Renal pelvis (tissue), 4 donors: Measurements from ENCODE around the gene B9D2. TPM values are rescaled to one million over a fixed set of nuclear protein-coding genes. Genes with fewer than 3 reads are reported as not detected.

ENCODE experiments used
- DNase-seq: peaks from one replicate; pipeline ENCODE4 v3.0.0-alpha.2; 2013
- polyA plus RNA-seq, 3 donors: library from polyadenylated mRNA; unstranded; fragments of 120-200 nt; gene quantifications; one replicate each; pipeline ENCODE4 v1.2.1, GENCODE V29; 2013; ENCODE audit not compliant: insufficient read length in 3 of 3

B9D2 gene
- polyA plus RNA-seq, 3 donors, result 9.5 to 10.3 (median 10.3) TPM

GRCh38 chr19:41330946-41331678, 32.8 kb downstream of the B9D2 start:
- DNase-seq, result no peak

GRCh38 chr19:41330481-41330880, 33.5 kb downstream of the B9D2 start:
- DNase-seq, result no peak

- DNase-seq, result no peak
Measured at GRCh38 chr19:41328842-41329225, 35.1 kb downstream of the B9D2 start.

- DNase-seq, result no peak
Measured at GRCh38 chr19:41328157-41328841, 35.6 kb downstream of the B9D2 start.

- no peak for DNase-seq
Measured at GRCh38 chr19:41327576-41328156, 36.3 kb downstream of the B9D2 start.

- no peak for DNase-seq
Measured at GRCh38 chr19:41327076-41327575, 36.8 kb downstream of the B9D2 start.

- no peak for DNase-seq
Measured at GRCh38 chr19:41325947-41326706, 37.8 kb downstream of the B9D2 start.

- DNase-seq, result no peak
Measured at GRCh38 chr19:41325640-41325946, 38.4 kb downstream of the B9D2 start.

- DNase-seq, result no peak
Measured at GRCh38 chr19:41324921-41325639, 38.9 kb downstream of the B9D2 start.

GRCh38 chr19:41324231-41324702, 39.7 kb downstream of the B9D2 start:
- no peak for DNase-seq

- DNase-seq, result no peak
Measured at GRCh38 chr19:41323430-41324125, 40.4 kb downstream of the B9D2 start.

GRCh38 chr19:41323023-41323422, 40.9 kb downstream of the B9D2 start:
- no peak for DNase-seq

GRCh38 chr19:41322451-41322850, 41.5 kb downstream of the B9D2 start:
- no peak for DNase-seq

- DNase-seq, result no peak
Measured at GRCh38 chr19:41321600-41322270, 42.2 kb downstream of the B9D2 start.

GRCh38 chr19:41321204-41321599, 42.7 kb downstream of the B9D2 start:
- DNase-seq, result no peak

GRCh38 chr19:41320568-41320967, 43.4 kb downstream of the B9D2 start:
- DNase-seq, result no peak

- no peak for DNase-seq
Measured at GRCh38 chr19:41320185-41320518, 43.8 kb downstream of the B9D2 start.

GRCh38 chr19:41319500-41320184, 44.3 kb downstream of the B9D2 start:
- DNase-seq, result no peak

GRCh38 chr19:41318696-41319499, 45.1 kb downstream of the B9D2 start:
- DNase-seq, result no peak
